Measurements from ENCODE around the gene PRSS33. TPM values are rescaled to one million over a fixed set of nuclear protein-coding genes. Genes with fewer than 3 reads are reported as not detected.

Gene PRSS33
- total and polyA plus RNA-seq, 9 of the 15 experiments (the other 6 are each of a cell fraction or from before 2014, with no cell fraction given): not detected

GRCh38 chr16:2777903-2778629, 9.3 kb downstream of the PRSS33 start (continued):
- TF ChIP-seq AFF1 (IDR thresholded peaks at IDR 0.05; ENCODE audit: low read depth in 1 of 2, partially characterized antibody in 2 of 2): no peak
- TF ChIP-seq ZNF407 (IDR thresholded peaks at IDR 0.05; ENCODE audit: low read depth): no peak
- TF ChIP-seq ARHGAP35 (IDR thresholded peaks at IDR 0.05; ENCODE audit: partially characterized antibody): no peak
- TF ChIP-seq SRF (CRISPR knock-in tag; IDR thresholded peaks at IDR 0.05): peak in 1 of 2 experiments; percentile 75; a peak in 1 of 4 replicates
- no peak for TF ChIP-seq NCOR1 (IDR thresholded peaks at IDR 0.05)
- no peak for TF ChIP-seq PTTG1 (tag; IDR thresholded peaks at IDR 0.05; ENCODE audit: low read depth)
- no peak for TF ChIP-seq HDAC1 (IDR thresholded peaks at IDR 0.05)
- TF ChIP-seq ZBTB26 (CRISPR knock-in tag; IDR thresholded peaks at IDR 0.05): no peak
- no peak for TF ChIP-seq STAT5B (CRISPR knock-in tag; IDR thresholded peaks at IDR 0.05)
- TF ChIP-seq ZNF124 (CRISPR knock-in tag; IDR thresholded peaks at IDR 0.05): no peak
- TF ChIP-seq ZNF717 (CRISPR knock-in tag; IDR thresholded peaks at IDR 0.05): no peak
- no peak for TF ChIP-seq PHB (CRISPR knock-in tag; IDR thresholded peaks at IDR 0.05)
- no peak for TF ChIP-seq IRF9 (tag; IDR thresholded peaks at IDR 0.05)

All from K562 (cell line).